H9 (cell line): ENCODE results near the gene CA5A. TPM values are rescaled to one million over a fixed set of nuclear protein-coding genes. Genes with fewer than 3 reads are reported as not detected.

Source experiments
- DNase-seq: peaks from one replicate; pipeline ENCODE4 v3.0.0-alpha.2; 2017
- H2AFZ ChIP-seq: one replicate; pipeline ENCODE4 v1.6.1; 2013; ENCODE audit warnings: mild to moderate bottlenecking, low read length, control low read depth, moderate library complexity
- H2AK5ac ChIP-seq: 2 replicates; pipeline ENCODE4 v1.6.1; 2013; ENCODE audit warnings: low read length, control low read depth, mixed read lengths; ENCODE audit not compliant: insufficient read length
- H2BK120ac ChIP-seq: one replicate; pipeline ENCODE4 v1.6.1; 2013; ENCODE audit warnings: low read depth, mild to moderate bottlenecking, low read length, control low read depth, inconsistent platforms; ENCODE audit not compliant: poor library complexity, severe bottlenecking
- H2BK12ac ChIP-seq: 2 replicates; pipeline ENCODE4 v1.6.1; 2013; ENCODE audit warnings: low read length, control low read depth, mixed read lengths, low read depth; ENCODE audit not compliant: insufficient read length
- H2BK15ac ChIP-seq: 2 replicates; pipeline ENCODE4 v1.6.1; 2013; ENCODE audit warnings: low read depth, low read length, control low read depth
- H2BK20ac ChIP-seq: one replicate; pipeline ENCODE4 v1.6.1; 2013; ENCODE audit warnings: low read depth, mild to moderate bottlenecking, low read length, control low read depth, inconsistent platforms; ENCODE audit not compliant: poor library complexity, severe bottlenecking
- H2BK5ac ChIP-seq: 2 replicates; pipeline ENCODE4 v1.6.1; 2013; ENCODE audit warnings: low read length, control low read depth, mixed read lengths; ENCODE audit not compliant: insufficient read length
- H3K14ac ChIP-seq: 2 replicates; pipeline ENCODE4 v1.6.1; 2013; ENCODE audit warnings: low read length, control low read depth; ENCODE audit not compliant: insufficient read depth
- H3K18ac ChIP-seq: 2 replicates; pipeline ENCODE4 v1.6.1; 2013; ENCODE audit warnings: low read depth, mild to moderate bottlenecking, mixed read lengths, low read length, control low read depth; ENCODE audit not compliant: insufficient read length
- H3K23ac ChIP-seq: 2 replicates; pipeline ENCODE4 v1.6.1; 2013; ENCODE audit warnings: low read length, control low read depth, mixed read lengths, low read depth; ENCODE audit not compliant: insufficient read length
- H3K23me2 ChIP-seq: 2 replicates; pipeline ENCODE4 v1.6.1; 2013; ENCODE audit warnings: low read depth, mild to moderate bottlenecking, mixed read lengths, low read length, control low read depth; ENCODE audit not compliant: insufficient read length, poor library complexity, severe bottlenecking
- H3K27ac ChIP-seq: 2 replicates; pipeline ENCODE4 v1.5.1; 2013; ENCODE audit warnings: low read length, control low read depth, mixed read lengths, low read depth; ENCODE audit not compliant: insufficient read length
- H3K27me3 ChIP-seq: 2 replicates; pipeline ENCODE4 v1.6.1; 2013; ENCODE audit warnings: low read length, control low read depth, inconsistent platforms; ENCODE audit not compliant: insufficient read depth
- H3K4ac ChIP-seq: 2 replicates; pipeline ENCODE4 v1.6.1; 2013; ENCODE audit warnings: low read depth, mild to moderate bottlenecking, control low read depth, inconsistent platforms, low read length, moderate library complexity
- H3K4me1 ChIP-seq: 2 replicates; pipeline ENCODE4 v1.6.1; 2013; ENCODE audit warnings: low read length, control low read depth, inconsistent platforms; ENCODE audit not compliant: insufficient read depth
- H3K4me2 ChIP-seq: 2 replicates; pipeline ENCODE4 v1.6.1; 2013; ENCODE audit warnings: low read length, control low read depth, mixed read lengths; ENCODE audit not compliant: insufficient read length, insufficient read depth
- H3K56ac ChIP-seq: 2 replicates; pipeline ENCODE4 v1.6.1; 2013; ENCODE audit warnings: low read depth, mild to moderate bottlenecking, mixed read lengths, low read length, control low read depth; ENCODE audit not compliant: insufficient read length
- H3K79me1 ChIP-seq: 2 replicates; pipeline ENCODE4 v1.6.1; 2013; ENCODE audit warnings: low read depth, mild to moderate bottlenecking, moderate library complexity, low read length, control low read depth, inconsistent platforms; ENCODE audit not compliant: insufficient read depth, poor library complexity, severe bottlenecking
- H3K79me2 ChIP-seq: 2 replicates; pipeline ENCODE4 v1.6.1; 2013; ENCODE audit warnings: low read length, control low read depth, inconsistent platforms; ENCODE audit not compliant: insufficient read depth
- H3K9ac ChIP-seq: 2 replicates; pipeline ENCODE4 v1.6.1; 2013; ENCODE audit warnings: low read length, control low read depth, mixed read lengths; ENCODE audit not compliant: insufficient read length; ENCODE audit errors: extremely low read depth
- H3K9me3 ChIP-seq: one replicate; pipeline ENCODE4 v1.6.1; 2013; ENCODE audit warnings: low read depth, low read length, inconsistent platforms; ENCODE audit not compliant: control insufficient read depth
- H3T11ph ChIP-seq: one replicate; pipeline ENCODE4 v1.6.1; 2013; ENCODE audit warnings: mild to moderate bottlenecking, low read length, control low read depth, inconsistent platforms
- H4K20me1 ChIP-seq: one replicate; pipeline ENCODE4 v1.6.1; 2013; ENCODE audit not compliant: control insufficient read depth, insufficient read length, insufficient read depth
- H4K5ac ChIP-seq: 2 replicates; pipeline ENCODE4 v1.6.1; 2013; ENCODE audit warnings: low read depth, mild to moderate bottlenecking, mixed read lengths, low read length, control low read depth; ENCODE audit not compliant: insufficient read length
- H4K8ac ChIP-seq: replicated peaks from 2 replicates; pipeline ENCODE4 v1.6.1; 2013; ENCODE audit warnings: low read length, control low read depth, mixed read lengths, low read depth; ENCODE audit not compliant: insufficient read length
- H4K91ac ChIP-seq: 2 replicates; pipeline ENCODE4 v1.6.1; 2013; ENCODE audit warnings: low read depth, mild to moderate bottlenecking, moderate library complexity, mixed read lengths, low read length, control low read depth; ENCODE audit not compliant: insufficient read length
- H3K27ac Mint-ChIP-seq, 3 experiments: 2 replicates in 2 of 3; 3 replicates in 1 of 3; pipeline ENCODE4 v1.8.0; 2020 to 2021; ENCODE audit warnings: mixed read lengths in 3 of 3, mild to moderate bottlenecking in 1 of 3, moderate library complexity in 1 of 3
- H3K27me3 Mint-ChIP-seq: 2 replicates; pipeline ENCODE4 v1.8.0; 2021; ENCODE audit warnings: low read depth, mild to moderate bottlenecking, moderate library complexity, mixed read lengths
- H3K36me3 Mint-ChIP-seq, 3 experiments: 2 replicates in 2 of 3; 3 replicates in 1 of 3; pipeline ENCODE4 v1.8.0; 2020 to 2021; ENCODE audit warnings: low read depth in 3 of 3, mixed read lengths in 3 of 3; ENCODE audit not compliant: insufficient read depth in 1 of 3
- H3K4me1 Mint-ChIP-seq, 2 experiments: 2 replicates each; pipeline ENCODE4 v1.8.0; 2020; ENCODE audit warnings: mixed read lengths in 2 of 2
- H3K4me3 Mint-ChIP-seq, 2 experiments: 2 replicates in 1 of 2; 3 replicates in 1 of 2; pipeline ENCODE4 v1.8.0; 2020 to 2021; ENCODE audit warnings: mild to moderate bottlenecking in 2 of 2, mixed read lengths in 2 of 2, moderate library complexity in 1 of 2
- H3K9me3 Mint-ChIP-seq, 2 experiments: 2 replicates in 1 of 2; 3 replicates in 1 of 2; pipeline ENCODE4 v1.8.0; 2020; ENCODE audit warnings: mild to moderate bottlenecking in 2 of 2, mixed read lengths in 2 of 2, moderate library complexity in 1 of 2
- WGBS: extraction: QIAGEN DNeasy Blood & Tissue Kit; methylation state at CpG from one replicate; pipeline ENCODE4 v1.1.7; 2013; ENCODE audit warnings: missing lambda C conversion rate, low lambda C conversion rate, mixed read lengths; ENCODE audit not compliant: insufficient read length; ENCODE audit errors: extremely low coverage; 5-methylcytosine and 5-hydroxymethylcytosine counted together
- total RNA-seq: library from RNA; stranded (reverse); gene quantifications from 2 replicates; pipeline ENCODE4 v1.2.1, GENCODE V29; 2021
- TF ChIP-seq, protein P1 (sequence below): fragments of 200-600 bp; sonication (generic); conservative IDR thresholded peaks from 3 replicates; pipeline ENCODE4 v1.8.0; 2021; ENCODE audit warnings: antibody characterized with exemption, mild to moderate bottlenecking

Gene CA5A
- total RNA-seq, 1 experiment from 2014 or later = not detected

- H3K23me2 ChIP-seq = no peaks in the 10 kb centered on the region
- H2AK5ac ChIP-seq = no peak overlapping the region
- H2BK5ac ChIP-seq = no peak overlapping the region
- no peaks in the 10 kb centered on the region for H3K79me2 ChIP-seq
- no peak overlapping the region for H2BK15ac ChIP-seq
- no peak overlapping the region for H2BK12ac ChIP-seq
- H4K20me1 ChIP-seq = no peaks in the 10 kb centered on the region
- H3K23ac ChIP-seq = no peak overlapping the region
- DNase-seq = no peak
- H4K5ac ChIP-seq = no peak overlapping the region
- no peaks in the 10 kb centered on the region for H3K36me3 Mint-ChIP-seq
- H3K18ac ChIP-seq = no peak overlapping the region
- no peak overlapping the region for H4K8ac ChIP-seq
- H3K27me3 ChIP-seq = no peaks in the 10 kb centered on the region
- peaks cover 23 to 34% of the 10 kb centered on the region in 2 experiments for H3K4me1 Mint-ChIP-seq
- H3K27ac ChIP-seq = no peak overlapping the region
- H3K79me1 ChIP-seq = no peaks in the 10 kb centered on the region
- H3K9ac ChIP-seq = no peak overlapping the region
- WGBS = no CpG with 5 or more reads among the region's 14 CpGs
- no peak overlapping the region for H2BK120ac ChIP-seq
- H4K91ac ChIP-seq = no peak overlapping the region
- H3K4ac ChIP-seq = no peak overlapping the region
- H2BK20ac ChIP-seq = no peak overlapping the region
- H3K56ac ChIP-seq = no peak overlapping the region
- no peaks in the 10 kb centered on the region for H3K9me3 ChIP-seq
- no peaks in the 10 kb centered on the region for H3K27me3 Mint-ChIP-seq
- no peak overlapping the region for H3T11ph ChIP-seq
- no peaks in the 10 kb centered on the region for H3K9me3 Mint-ChIP-seq
- H2AFZ ChIP-seq = no peak overlapping the region
- H3K27ac Mint-ChIP-seq = peak overlapping the region in 1 of 3 experiments; percentile 68; a peak in 2 of 7 replicates
- H3K4me3 Mint-ChIP-seq = no peak overlapping the region; a peak in 1 of 5 replicates
- H3K4me1 ChIP-seq = no peaks in the 10 kb centered on the region; the same call in 1 of the 2 replicates
- TF ChIP-seq, protein P1, sequence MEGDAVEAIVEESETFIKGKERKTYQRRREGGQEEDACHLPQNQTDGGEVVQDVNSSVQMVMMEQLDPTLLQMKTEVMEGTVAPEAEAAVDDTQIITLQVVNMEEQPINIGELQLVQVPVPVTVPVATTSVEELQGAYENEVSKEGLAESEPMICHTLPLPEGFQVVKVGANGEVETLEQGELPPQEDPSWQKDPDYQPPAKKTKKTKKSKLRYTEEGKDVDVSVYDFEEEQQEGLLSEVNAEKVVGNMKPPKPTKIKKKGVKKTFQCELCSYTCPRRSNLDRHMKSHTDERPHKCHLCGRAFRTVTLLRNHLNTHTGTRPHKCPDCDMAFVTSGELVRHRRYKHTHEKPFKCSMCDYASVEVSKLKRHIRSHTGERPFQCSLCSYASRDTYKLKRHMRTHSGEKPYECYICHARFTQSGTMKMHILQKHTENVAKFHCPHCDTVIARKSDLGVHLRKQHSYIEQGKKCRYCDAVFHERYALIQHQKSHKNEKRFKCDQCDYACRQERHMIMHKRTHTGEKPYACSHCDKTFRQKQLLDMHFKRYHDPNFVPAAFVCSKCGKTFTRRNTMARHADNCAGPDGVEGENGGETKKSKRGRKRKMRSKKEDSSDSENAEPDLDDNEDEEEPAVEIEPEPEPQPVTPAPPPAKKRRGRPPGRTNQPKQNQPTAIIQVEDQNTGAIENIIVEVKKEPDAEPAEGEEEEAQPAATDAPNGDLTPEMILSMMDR = no peak
- no peak overlapping the region for H3K14ac ChIP-seq
- no peak overlapping the region for H3K4me2 ChIP-seq
Measured at GRCh38 chr16:87946596-87947347, 10.4 kb upstream of the CA5A start.
